Peyer's patch (tissue), 4 donors: ENCODE results near the gene TULP1.

Source experiments
- POLR2A ChIP-seq, 2 donors: fragments of 450-650 bp; IDR thresholded peaks; one replicate each; pipeline ENCODE4 v1.5.1; 2017; ENCODE audit warnings: antibody characterized with exemption in 2 of 2, mild to moderate bottlenecking in 2 of 2, moderate library complexity in 2 of 2
- TF ChIP-seq, protein P1 (sequence below), 6 experiments: fragments of 450-650 bp in 4 of 6; fragments of 200-600 bp in 2 of 6; sonication (generic) in 1 of 6; IDR thresholded peaks; one replicate each; pipeline ENCODE4 v1.5.1; 2017 to 2019; ENCODE audit warnings: antibody characterized with exemption in 6 of 6, mild to moderate bottlenecking in 3 of 6, moderate library complexity in 1 of 6

DNA sequence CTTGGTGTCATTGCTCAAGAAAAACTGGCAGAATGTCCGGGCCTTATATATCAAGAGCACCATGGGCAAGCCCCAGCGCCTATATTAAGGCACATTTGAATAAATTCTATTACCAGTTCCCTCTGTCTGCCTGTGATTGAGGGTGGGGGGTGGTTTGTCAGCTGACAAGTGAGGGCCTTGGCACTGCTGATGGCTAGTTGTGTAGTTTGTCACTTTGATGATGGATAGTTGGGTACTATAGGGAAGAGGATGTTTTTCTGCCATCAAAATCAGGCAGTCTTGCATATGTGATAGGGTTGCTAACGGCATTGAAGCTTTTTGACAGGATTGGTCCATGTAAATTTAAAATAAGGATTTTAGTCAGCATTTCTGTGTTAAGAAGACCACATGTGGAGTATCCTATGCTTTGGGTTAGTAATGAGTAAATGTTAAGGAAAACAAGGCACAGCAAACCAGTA lies 42.0 kb downstream of the TULP1 start:
- TF ChIP-seq, protein P1, sequence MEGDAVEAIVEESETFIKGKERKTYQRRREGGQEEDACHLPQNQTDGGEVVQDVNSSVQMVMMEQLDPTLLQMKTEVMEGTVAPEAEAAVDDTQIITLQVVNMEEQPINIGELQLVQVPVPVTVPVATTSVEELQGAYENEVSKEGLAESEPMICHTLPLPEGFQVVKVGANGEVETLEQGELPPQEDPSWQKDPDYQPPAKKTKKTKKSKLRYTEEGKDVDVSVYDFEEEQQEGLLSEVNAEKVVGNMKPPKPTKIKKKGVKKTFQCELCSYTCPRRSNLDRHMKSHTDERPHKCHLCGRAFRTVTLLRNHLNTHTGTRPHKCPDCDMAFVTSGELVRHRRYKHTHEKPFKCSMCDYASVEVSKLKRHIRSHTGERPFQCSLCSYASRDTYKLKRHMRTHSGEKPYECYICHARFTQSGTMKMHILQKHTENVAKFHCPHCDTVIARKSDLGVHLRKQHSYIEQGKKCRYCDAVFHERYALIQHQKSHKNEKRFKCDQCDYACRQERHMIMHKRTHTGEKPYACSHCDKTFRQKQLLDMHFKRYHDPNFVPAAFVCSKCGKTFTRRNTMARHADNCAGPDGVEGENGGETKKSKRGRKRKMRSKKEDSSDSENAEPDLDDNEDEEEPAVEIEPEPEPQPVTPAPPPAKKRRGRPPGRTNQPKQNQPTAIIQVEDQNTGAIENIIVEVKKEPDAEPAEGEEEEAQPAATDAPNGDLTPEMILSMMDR (IDR thresholded peaks at IDR 0.05): no peak
- TF ChIP-seq POLR2A (IDR thresholded peaks at IDR 0.05): no peak
